Activated T-helper 1 cell treated with Interleukin-2 at 50 U/mL for 16 hours (primary cell): ENCODE data around the gene ADAM8.

Source experiments
- DNase-seq: peaks from one replicate; pipeline ENCODE4 v3.0.0-alpha.2; 2020; ENCODE audit warnings: low read depth

The ADAM8 gene

DNA sequence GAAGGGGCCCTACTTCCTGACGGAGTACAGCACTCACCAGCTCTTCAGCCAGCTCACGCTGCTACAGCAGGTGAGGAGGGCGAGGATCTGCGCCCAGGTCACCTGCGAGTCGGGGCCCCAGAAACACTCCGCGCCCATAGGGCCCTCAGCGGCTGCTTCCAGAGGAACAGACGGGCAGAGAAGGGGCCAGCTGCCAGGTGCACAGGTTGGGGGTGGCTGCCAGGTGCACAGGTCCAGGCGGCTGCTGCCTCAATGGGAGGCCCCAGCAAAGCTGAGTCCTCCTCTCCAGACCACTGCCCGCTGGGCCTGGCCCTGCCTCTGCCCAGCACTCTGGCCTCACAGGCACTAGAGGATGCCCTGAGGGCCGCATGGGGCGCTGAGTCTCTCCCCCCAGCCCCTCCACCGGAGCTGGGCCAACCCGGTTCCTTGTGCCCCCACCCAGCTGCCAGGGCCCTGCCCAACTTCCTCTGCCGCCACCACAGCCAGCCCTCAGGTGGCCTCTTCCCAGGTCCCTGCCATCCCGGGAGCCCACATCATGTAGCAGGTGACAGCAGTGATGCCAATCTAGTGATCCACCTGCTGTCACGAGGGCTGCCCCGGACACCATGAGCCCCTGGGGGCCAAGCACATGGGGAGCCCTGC, 63.7 kb downstream of the ADAM8 start:
- DNase-seq: no peak
